PC-9 (cell line): ENCODE results near the gene DISC1. TPM values are rescaled to one million over a fixed set of nuclear protein-coding genes. Genes with fewer than 3 reads are reported as not detected.

Experiments used
- BruUV-seq: library from RNA; stranded (reverse); fragments of 400-500 nt; replicated peaks from 2 replicates; lab custom pipeline; 2021; lab: Mats Ljungman, UMichigan
- CTCF ChIA-PET: fragments of 300-600 bp; sonication (Branson Sonifier 250); formaldehyde crosslinking; loops from one replicate; lab custom pipeline; 2022; ENCODE audit warnings: antibody characterized with exemption; lab: Charles Lee
- POLR2A ChIA-PET: fragments of 300-600 bp; sonication (Branson Sonifier 250); formaldehyde crosslinking; loops from one replicate; lab custom pipeline; 2022; ENCODE audit warnings: antibody characterized with exemption; ENCODE audit not compliant: unreplicated experiment; lab: Charles Lee
- DNase-seq, 2 experiments: peaks; one replicate each; pipeline versions ENCODE4 v3.0.0 to v3.0.0-alpha.2; 2015 to 2022; ENCODE audit warnings: mixed read lengths in 1 of 2
- H2AFZ ChIP-seq: fragments of 200-600 bp; sonication (generic); 2 replicates; pipeline ENCODE4 v1.8.1; 2017; ENCODE audit warnings: antibody characterized with exemption
- H3F3A ChIP-seq: fragments of 200-600 bp; sonication (generic); 2 replicates; pipeline ENCODE4 v1.8.1; 2017; ENCODE audit warnings: antibody characterized with exemption, mild to moderate bottlenecking, low read depth; ENCODE audit not compliant: insufficient read depth
- H3K27ac ChIP-seq: fragments of 200-600 bp; sonication (generic); 2 replicates; pipeline ENCODE4 v1.6.1; 2016; ENCODE audit warnings: mixed run types
- H3K27me3 ChIP-seq: fragments of 200-600 bp; sonication (generic); 2 replicates; pipeline ENCODE4 v1.6.1; 2016; ENCODE audit warnings: low read depth, mixed run types; ENCODE audit not compliant: insufficient read depth
- H3K36me3 ChIP-seq: fragments of 200-600 bp; sonication (generic); 2 replicates; pipeline ENCODE4 v1.6.1; 2016; ENCODE audit warnings: low read depth, mixed run types
- H3K4me1 ChIP-seq: fragments of 200-600 bp; sonication (generic); replicated peaks from 2 replicates; pipeline ENCODE4 v1.6.1; 2016; ENCODE audit warnings: mixed run types; ENCODE audit not compliant: insufficient read depth
- H3K4me2 ChIP-seq: fragments of 200-600 bp; sonication (generic); 2 replicates; pipeline ENCODE4 v1.6.1; 2017; ENCODE audit warnings: mixed run types
- H3K4me3 ChIP-seq: fragments of 200-600 bp; sonication (generic); 2 replicates; pipeline ENCODE4 v1.6.1; 2016; ENCODE audit warnings: mixed run types
- H3K79me2 ChIP-seq: fragments of 200-600 bp; sonication (generic); 2 replicates; pipeline ENCODE4 v1.6.1; 2017; ENCODE audit warnings: low read depth, mixed run types
- H3K9me2 ChIP-seq: fragments of 200-600 bp; sonication (generic); 2 replicates; pipeline ENCODE4 v1.8.1; 2017; ENCODE audit warnings: mild to moderate bottlenecking; ENCODE audit not compliant: insufficient read depth
- H3K9me3 ChIP-seq: fragments of 200-600 bp; sonication (generic); 2 replicates; pipeline ENCODE4 v1.8.1; 2016; ENCODE audit warnings: low read depth; ENCODE audit not compliant: insufficient read depth
- H4K20me1 ChIP-seq: fragments of 200-600 bp; sonication (generic); 2 replicates; pipeline ENCODE4 v1.8.1; 2017; ENCODE audit not compliant: insufficient read depth
- EZH2 ChIP-seq: fragments of 200-600 bp; sonication (generic); IDR thresholded peaks from 2 replicates; pipeline ENCODE4 v1.8.0; 2017; ENCODE audit warnings: antibody characterized with exemption, low read depth
- intact Hi-C: fragments of 100-400 bp; cut with micrococcal nuclease; formaldehyde crosslinking; loops from one replicate; pipeline ENCODE4 v1.10.0; 2022; ENCODE audit not compliant: unreplicated experiment
- total RNA-seq: library from RNA; stranded (reverse); gene quantifications from 2 replicates; pipeline ENCODE4 v1.2.3, GENCODE V29; 2021
- TF ChIP-seq, protein P1 (sequence below): fragments of 200-600 bp; sonication (generic); conservative IDR thresholded peaks from 2 replicates; pipeline ENCODE4 v1.6.1; 2017; ENCODE audit warnings: mixed run types, antibody characterized with exemption, mild to moderate bottlenecking, moderate library complexity

Gene DISC1
- total RNA-seq, 1 experiment from 2014 or later: 7.4 TPM

DNA sequence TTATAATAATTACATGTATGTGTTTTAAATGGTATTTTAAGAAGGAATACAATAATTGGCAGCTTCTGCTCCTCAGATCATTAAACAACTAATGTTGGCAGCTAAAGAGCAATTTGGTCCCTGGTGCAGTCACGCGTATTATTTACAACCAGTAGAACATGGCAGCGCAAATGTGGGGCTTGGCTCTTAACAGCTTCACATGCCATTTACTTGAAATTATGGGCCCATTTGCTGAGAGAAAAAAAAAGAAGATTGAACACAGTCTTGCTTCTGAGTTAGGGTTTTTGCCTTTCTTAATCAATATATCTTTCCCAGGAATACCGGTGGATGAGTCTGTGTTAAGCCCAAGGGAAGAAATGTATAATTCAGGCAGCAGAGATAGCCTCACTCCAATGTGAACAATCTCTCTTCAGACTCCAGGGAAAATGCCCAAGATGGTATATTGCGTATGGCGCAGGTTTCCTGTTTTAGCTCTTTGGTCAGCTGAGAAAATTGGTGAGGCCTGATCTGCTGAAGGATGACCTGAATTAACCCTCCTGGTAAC, 174.5 kb downstream of the DISC1 start:
- Histone ChIP-seq H3F3A (no peaks in the 10 kb centered on the region), H2AFZ (no peak overlapping the region), H3K9me2 (no peaks in the 10 kb centered on the region), H3K4me2 (no peak overlapping the region), H3K4me3 (no peak overlapping the region), H3K27me3 (no peaks in the 10 kb centered on the region), H3K79me2 (no peaks in the 10 kb centered on the region), H3K27ac (no peak overlapping the region), H3K9me3 (no peaks in the 10 kb centered on the region), H3K36me3 (no peaks in the 10 kb centered on the region), H3K4me1 (no peaks in the 10 kb centered on the region), H4K20me1 (no peaks in the 10 kb centered on the region)
- ChIA-PET CTCF (no interaction called here), POLR2A (no interaction called here)
- DNase-seq: no peak
- intact Hi-C loops: no loop called here
- BruUV-seq: no TSS peak
- TF ChIP-seq EZH2: no peak
- TF ChIP-seq, protein P1, sequence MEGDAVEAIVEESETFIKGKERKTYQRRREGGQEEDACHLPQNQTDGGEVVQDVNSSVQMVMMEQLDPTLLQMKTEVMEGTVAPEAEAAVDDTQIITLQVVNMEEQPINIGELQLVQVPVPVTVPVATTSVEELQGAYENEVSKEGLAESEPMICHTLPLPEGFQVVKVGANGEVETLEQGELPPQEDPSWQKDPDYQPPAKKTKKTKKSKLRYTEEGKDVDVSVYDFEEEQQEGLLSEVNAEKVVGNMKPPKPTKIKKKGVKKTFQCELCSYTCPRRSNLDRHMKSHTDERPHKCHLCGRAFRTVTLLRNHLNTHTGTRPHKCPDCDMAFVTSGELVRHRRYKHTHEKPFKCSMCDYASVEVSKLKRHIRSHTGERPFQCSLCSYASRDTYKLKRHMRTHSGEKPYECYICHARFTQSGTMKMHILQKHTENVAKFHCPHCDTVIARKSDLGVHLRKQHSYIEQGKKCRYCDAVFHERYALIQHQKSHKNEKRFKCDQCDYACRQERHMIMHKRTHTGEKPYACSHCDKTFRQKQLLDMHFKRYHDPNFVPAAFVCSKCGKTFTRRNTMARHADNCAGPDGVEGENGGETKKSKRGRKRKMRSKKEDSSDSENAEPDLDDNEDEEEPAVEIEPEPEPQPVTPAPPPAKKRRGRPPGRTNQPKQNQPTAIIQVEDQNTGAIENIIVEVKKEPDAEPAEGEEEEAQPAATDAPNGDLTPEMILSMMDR: no peak

DNA sequence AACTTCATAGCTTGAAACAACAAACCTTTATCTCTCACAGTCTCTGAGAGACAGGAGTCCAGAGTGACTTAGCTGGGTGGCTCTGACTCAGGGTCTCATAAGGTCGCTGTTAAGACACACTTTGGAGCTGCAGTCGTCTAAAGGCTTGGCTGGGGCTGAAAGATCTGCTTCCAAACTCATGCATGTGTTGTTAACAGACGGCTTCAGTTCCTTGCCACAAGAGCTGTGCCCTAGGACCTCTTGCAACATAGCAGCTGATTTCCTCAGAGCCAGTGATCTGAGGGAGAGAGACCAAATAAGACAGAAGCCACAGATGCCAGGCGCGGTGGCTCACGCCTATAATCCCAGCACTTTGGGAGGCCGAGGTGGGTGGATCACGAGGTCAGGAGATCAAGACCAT, 176.8 kb downstream of the DISC1 start:
- Histone ChIP-seq H3K36me3 (no peaks in the 10 kb centered on the region), H2AFZ (no peak overlapping the region), H3K9me2 (no peaks in the 10 kb centered on the region), H3K9me3 (no peaks in the 10 kb centered on the region), H3K4me2 (no peak overlapping the region), H4K20me1 (no peaks in the 10 kb centered on the region), H3K79me2 (no peaks in the 10 kb centered on the region), H3K4me3 (no peak overlapping the region), H3K27ac (no peak overlapping the region), H3F3A (no peaks in the 10 kb centered on the region), H3K4me1 (no peaks in the 10 kb centered on the region), H3K27me3 (no peaks in the 10 kb centered on the region)
- no peak for DNase-seq
- TF ChIP-seq, protein P1: no peak
- no peak for TF ChIP-seq EZH2
- intact Hi-C loops: no loop called here
- CTCF ChIA-PET: interaction anchor here (0.5 to 0.6 kb wide), 2 partner anchors 131 to 200 kb away, joined by 3 to 7 read pairs; no protein-coding TSS in a partner anchor
- POLR2A ChIA-PET: no interaction called here
- BruUV-seq: no TSS peak

DNA sequence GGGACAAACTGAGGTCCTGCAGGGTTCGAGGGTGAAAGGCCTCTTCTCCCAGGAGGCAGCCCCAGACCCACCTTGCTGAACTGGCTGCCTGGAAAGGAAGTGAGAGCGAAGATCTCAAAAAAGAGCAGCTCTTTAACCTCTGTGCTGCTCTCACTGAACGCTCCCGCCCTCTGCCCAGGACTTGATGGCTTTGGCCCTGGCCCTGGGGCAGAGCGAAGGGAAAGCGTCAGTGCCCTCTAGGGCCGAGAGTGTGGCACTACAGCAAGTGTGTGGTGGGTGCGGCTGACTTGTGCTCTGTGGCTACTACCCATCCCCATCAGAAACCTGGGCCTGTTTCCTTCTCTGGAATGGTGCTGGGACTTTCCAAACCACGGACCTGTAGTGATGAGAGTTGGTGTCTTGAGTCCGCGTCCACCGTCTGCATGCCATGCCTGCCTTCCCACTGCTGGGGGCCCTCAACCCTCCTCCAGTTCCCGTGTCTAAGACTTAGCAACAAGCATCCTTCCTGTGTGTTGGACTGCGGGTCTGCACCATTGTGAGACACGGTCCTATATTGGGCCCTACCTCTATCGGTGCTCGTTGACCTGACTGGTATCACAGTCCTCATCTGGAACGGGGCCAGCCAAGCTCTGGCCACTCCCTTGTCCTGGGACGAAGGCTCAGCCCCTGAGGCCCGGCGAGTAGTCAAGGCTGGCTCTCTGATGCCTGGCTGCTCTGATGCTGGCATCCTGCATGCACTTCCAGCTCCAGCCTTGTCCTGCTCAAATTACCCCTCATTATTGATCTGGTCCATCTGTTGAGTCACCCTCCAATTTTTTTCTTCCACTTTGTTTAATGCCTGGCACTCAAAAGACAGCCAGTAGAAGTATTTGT, 180.3 kb downstream of the DISC1 start:
- H3K4me2 ChIP-seq: no peak overlapping the region
- TF ChIP-seq, protein P1: peak; percentile 62
- TF ChIP-seq EZH2: no peak
- H3K9me3 ChIP-seq: no peaks in the 10 kb centered on the region
- no peaks in the 10 kb centered on the region for H3K4me1 ChIP-seq
- H3K9me2 ChIP-seq: no peaks in the 10 kb centered on the region
- H2AFZ ChIP-seq: no peak overlapping the region
- no peaks in the 10 kb centered on the region for H3K79me2 ChIP-seq
- intact Hi-C loops: loop anchor here (1.0 kb wide), 1 partner anchor 50 kb away; no protein-coding TSS in a partner anchor
- ChIA-PET POLR2A (no interaction called here), CTCF (interaction anchor here (0.9 kb wide), 1 partner anchor 50 kb away, joined by 3 read pairs; no protein-coding TSS in a partner anchor)
- H4K20me1 ChIP-seq: no peaks in the 10 kb centered on the region
- BruUV-seq: no TSS peak
- peak in 1 of 2 experiments; percentile 28 for DNase-seq
- no peak overlapping the region for H3K4me3 ChIP-seq
- no peaks in the 10 kb centered on the region for H3K27me3 ChIP-seq
- no peaks in the 10 kb centered on the region for H3F3A ChIP-seq
- no peak overlapping the region for H3K27ac ChIP-seq
- no peaks in the 10 kb centered on the region for H3K36me3 ChIP-seq
